ENCODE data around the gene ANKMY1.

- TF ChIP-seq CTCF (conservative IDR thresholded peaks at IDR 0.05; ENCODE audit: low read length) (no peak), EZH2phosphoT487 (IDR thresholded peaks at IDR 0.05; ENCODE audit: borderline replicate concordance) (no peak)
Observed at GRCh38 chr2:240568678-240569522, 11.1 kb upstream of the ANKMY1 start.
